Neural progenitor cell (in vitro differentiated cells): ENCODE results near the gene GPR107. TPM values are rescaled to one million over a fixed set of nuclear protein-coding genes. Genes with fewer than 3 reads are reported as not detected.
A peak's percentile ranks its signal among the peaks of the same experiment; 100 is the strongest.

Source experiments
- DNase-seq: peaks from one replicate; pipeline ENCODE4 v3.0.0-alpha.2; 2016; ENCODE audit warnings: low spot score
- H2AFZ ChIP-seq: fragments of 200-600 bp; sonication (generic); replicated peaks from 2 replicates; pipeline ENCODE4 v1.6.1; 2016; ENCODE audit warnings: antibody characterized with exemption
- H3F3A ChIP-seq: fragments of 200-600 bp; sonication (generic); 2 replicates; pipeline ENCODE4 v1.6.1; 2016; ENCODE audit warnings: antibody characterized with exemption, low read depth
- H3K27ac ChIP-seq: fragments of 200-600 bp; sonication (generic); 2 replicates; pipeline ENCODE4 v1.5.1; 2016; ENCODE audit warnings: mild to moderate bottlenecking
- H3K27me3 ChIP-seq: fragments of 200-600 bp; sonication (generic); 2 replicates; pipeline ENCODE4 v1.6.1; 2016; ENCODE audit warnings: mild to moderate bottlenecking, moderate library complexity
- H3K36me3 ChIP-seq: fragments of 200-600 bp; sonication (generic); 2 replicates; pipeline ENCODE4 v1.5.1; 2016
- H3K4me1 ChIP-seq: fragments of 200-600 bp; sonication (generic); 2 replicates; pipeline ENCODE4 v1.6.1; 2016; ENCODE audit warnings: mixed run types
- H3K4me2 ChIP-seq: fragments of 200-600 bp; sonication (generic); 2 replicates; pipeline ENCODE4 v1.6.1; 2016
- H3K4me3 ChIP-seq: fragments of 200-600 bp; sonication (generic); 2 replicates; pipeline ENCODE4 v1.5.1; 2016
- H3K79me2 ChIP-seq: fragments of 200-600 bp; sonication (generic); 2 replicates; pipeline ENCODE4 v1.6.1; 2016; ENCODE audit warnings: low read depth
- H3K9ac ChIP-seq: fragments of 200-600 bp; sonication (generic); 2 replicates; pipeline ENCODE4 v1.6.1; 2016
- H3K9me3 ChIP-seq: fragments of 200-600 bp; sonication (generic); 2 replicates; pipeline ENCODE4 v1.5.1; 2016; ENCODE audit warnings: low read depth
- H4K20me1 ChIP-seq: fragments of 200-600 bp; sonication (generic); 2 replicates; pipeline ENCODE4 v1.6.1; 2016; ENCODE audit warnings: low read depth
- H3K27ac Mint-ChIP-seq: 3 replicates; pipeline ENCODE4 v1.8.0; 2021; ENCODE audit warnings: mixed read lengths
- H3K27me3 Mint-ChIP-seq: 2 replicates; pipeline ENCODE4 v1.8.0; 2022; ENCODE audit warnings: low read depth, mild to moderate bottlenecking, inconsistent platforms, moderate library complexity, mixed read lengths; ENCODE audit not compliant: insufficient read depth
- H3K36me3 Mint-ChIP-seq: 3 replicates; pipeline ENCODE4 v1.8.0; 2021; ENCODE audit warnings: mixed read lengths
- H3K4me1 Mint-ChIP-seq: 3 replicates; pipeline ENCODE4 v1.8.0; 2021; ENCODE audit warnings: mixed read lengths
- H3K4me3 Mint-ChIP-seq: 3 replicates; pipeline ENCODE4 v1.8.0; 2021; ENCODE audit warnings: mild to moderate bottlenecking, moderate library complexity, mixed read lengths
- H3K9me3 Mint-ChIP-seq: 3 replicates; pipeline ENCODE4 v1.8.0; 2020; ENCODE audit warnings: mixed read lengths
- EZH2 ChIP-seq: fragments of 200-600 bp; sonication (generic); IDR thresholded peaks from 2 replicates; pipeline ENCODE4 v1.6.1; 2017; ENCODE audit warnings: antibody characterized with exemption, mild to moderate bottlenecking, moderate library complexity
- EZH2phosphoT487 ChIP-seq: fragments of 200-600 bp; sonication (generic); IDR thresholded peaks from 2 replicates; pipeline ENCODE4 v1.6.1; 2017; ENCODE audit warnings: antibody characterized with exemption
- total RNA-seq: library from RNA; depleted of rRNA; stranded (reverse); fragments of >200 nt; gene quantifications from 2 replicates; pipeline ENCODE4 v1.2.3, GENCODE V29; 2015; ENCODE audit warnings: low replicate concordance
- TF ChIP-seq, protein P1 (sequence below): fragments of 200-600 bp; sonication (generic); IDR thresholded peaks from 2 replicates; pipeline ENCODE4 v1.5.1; 2017; ENCODE audit warnings: antibody characterized with exemption, mild to moderate bottlenecking

GPR107 gene
- total RNA-seq, 1 donor from 2014 or later = 33.8 TPM

DNA sequence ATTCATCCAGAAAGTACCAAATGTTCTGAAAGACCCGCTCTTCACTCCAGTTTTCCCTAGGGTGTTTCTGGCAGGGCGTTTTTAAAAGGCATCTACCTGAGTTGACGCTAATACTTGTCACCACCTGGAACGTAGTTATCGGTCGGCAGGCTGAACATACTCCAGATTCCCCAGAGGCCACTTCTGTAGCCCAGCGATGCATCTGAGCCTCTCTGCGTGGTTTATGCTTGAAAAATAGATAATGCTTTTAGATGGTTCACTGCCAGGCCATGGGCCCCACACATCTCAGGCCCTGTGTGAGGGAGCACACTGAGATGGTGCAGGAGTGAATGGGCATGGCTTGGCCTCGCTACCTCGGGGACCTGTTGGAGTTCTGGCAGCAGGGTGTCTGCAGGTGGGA is 85.5 kb downstream of the GPR107 start:
- Mint-ChIP-seq H3K27ac (peak overlapping the region; percentile 43), H3K36me3 (peaks cover 6% of the 10 kb centered on the region), H3K4me1 (peaks cover 55% of the 10 kb centered on the region), H3K9me3 (no peaks in the 10 kb centered on the region), H3K27me3 (peaks cover 6% of the 10 kb centered on the region), H3K4me3 (no peak overlapping the region)
- Histone ChIP-seq H3F3A (no peaks in the 10 kb centered on the region), H3K4me1 (peaks cover 28% of the 10 kb centered on the region), H3K79me2 (no peaks in the 10 kb centered on the region), H3K4me2 (no peak overlapping the region), H3K9ac (no peak overlapping the region), H4K20me1 (no peaks in the 10 kb centered on the region), H2AFZ (no peak overlapping the region), H3K27ac (no peak overlapping the region), H3K36me3 (no peaks in the 10 kb centered on the region), H3K27me3 (no peaks in the 10 kb centered on the region), H3K9me3 (no peaks in the 10 kb centered on the region), H3K4me3 (no peak overlapping the region)
- TF ChIP-seq EZH2 = no peak
- TF ChIP-seq, protein P1, sequence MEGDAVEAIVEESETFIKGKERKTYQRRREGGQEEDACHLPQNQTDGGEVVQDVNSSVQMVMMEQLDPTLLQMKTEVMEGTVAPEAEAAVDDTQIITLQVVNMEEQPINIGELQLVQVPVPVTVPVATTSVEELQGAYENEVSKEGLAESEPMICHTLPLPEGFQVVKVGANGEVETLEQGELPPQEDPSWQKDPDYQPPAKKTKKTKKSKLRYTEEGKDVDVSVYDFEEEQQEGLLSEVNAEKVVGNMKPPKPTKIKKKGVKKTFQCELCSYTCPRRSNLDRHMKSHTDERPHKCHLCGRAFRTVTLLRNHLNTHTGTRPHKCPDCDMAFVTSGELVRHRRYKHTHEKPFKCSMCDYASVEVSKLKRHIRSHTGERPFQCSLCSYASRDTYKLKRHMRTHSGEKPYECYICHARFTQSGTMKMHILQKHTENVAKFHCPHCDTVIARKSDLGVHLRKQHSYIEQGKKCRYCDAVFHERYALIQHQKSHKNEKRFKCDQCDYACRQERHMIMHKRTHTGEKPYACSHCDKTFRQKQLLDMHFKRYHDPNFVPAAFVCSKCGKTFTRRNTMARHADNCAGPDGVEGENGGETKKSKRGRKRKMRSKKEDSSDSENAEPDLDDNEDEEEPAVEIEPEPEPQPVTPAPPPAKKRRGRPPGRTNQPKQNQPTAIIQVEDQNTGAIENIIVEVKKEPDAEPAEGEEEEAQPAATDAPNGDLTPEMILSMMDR = no peak
- no peak for TF ChIP-seq EZH2phosphoT487
- DNase-seq = no peak

DNA sequence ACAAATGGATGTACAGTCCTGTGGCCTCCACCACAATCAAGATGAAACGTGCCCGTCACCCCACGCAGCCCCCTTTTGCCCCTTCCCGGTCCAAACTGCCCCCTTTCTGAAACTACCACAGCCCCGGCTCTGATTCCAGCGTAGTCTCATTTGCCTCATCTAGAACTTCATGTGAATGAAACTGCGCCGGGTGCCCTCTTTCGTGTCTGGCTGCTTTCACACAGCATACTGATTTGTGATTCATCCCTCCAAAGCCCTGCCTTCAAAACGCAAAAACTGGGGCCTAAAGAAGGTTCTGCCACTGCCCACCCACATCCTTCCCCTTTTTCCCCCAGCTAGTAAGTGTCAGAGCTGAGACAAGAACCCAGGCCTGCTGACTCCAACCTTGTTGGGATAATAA is 87.0 kb downstream of the GPR107 start:
- Mint-ChIP-seq H3K36me3 (peaks cover 6% of the 10 kb centered on the region), H3K27ac (peak overlapping the region; percentile 72), H3K27me3 (peaks cover 6% of the 10 kb centered on the region), H3K4me3 (peak overlapping the region; percentile 31), H3K4me1 (peaks cover 60% of the 10 kb centered on the region), H3K9me3 (no peaks in the 10 kb centered on the region)
- H3K9me3 ChIP-seq = no peaks in the 10 kb centered on the region
- no peak overlapping the region for H3K27ac ChIP-seq
- H4K20me1 ChIP-seq = no peaks in the 10 kb centered on the region
- no peak overlapping the region for H3K4me3 ChIP-seq
- no peaks in the 10 kb centered on the region for H3K79me2 ChIP-seq
- H3F3A ChIP-seq = no peaks in the 10 kb centered on the region
- H3K27me3 ChIP-seq = no peaks in the 10 kb centered on the region
- no peak overlapping the region for H2AFZ ChIP-seq
- peaks cover 27% of the 10 kb centered on the region for H3K4me1 ChIP-seq
- no peak for DNase-seq
- H3K4me2 ChIP-seq = no peak overlapping the region
- TF ChIP-seq EZH2phosphoT487 (no peak), EZH2 (no peak)
- TF ChIP-seq, protein P1 = no peak
- H3K9ac ChIP-seq = no peak overlapping the region
- no peaks in the 10 kb centered on the region for H3K36me3 ChIP-seq

DNA sequence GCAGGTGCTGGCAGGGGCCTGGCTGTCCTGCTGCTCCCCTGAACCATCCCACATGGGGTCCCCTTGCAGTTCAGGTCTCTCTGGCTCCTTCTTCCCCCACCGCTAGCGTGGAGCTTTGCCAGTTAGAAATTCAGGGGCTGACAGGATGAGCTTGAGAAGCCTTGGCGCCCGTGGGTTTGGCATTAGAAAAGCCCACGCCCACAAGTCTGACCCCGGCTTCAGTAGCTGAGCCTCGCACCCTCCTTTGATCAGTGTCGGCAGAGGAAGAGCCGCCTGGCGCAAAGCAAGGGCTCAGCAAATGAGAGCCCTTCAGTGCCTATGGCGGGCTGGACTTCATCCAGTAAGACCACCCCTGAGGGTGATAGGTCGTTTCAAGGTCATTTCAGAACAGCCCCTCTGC is 88.3 kb downstream of the GPR107 start:
- no peak for DNase-seq
- H3K4me3 Mint-ChIP-seq = no peak overlapping the region
- Histone ChIP-seq H3K4me2 (no peak overlapping the region), H3K27ac (no peak overlapping the region), H3K4me3 (no peak overlapping the region), H3F3A (no peaks in the 10 kb centered on the region), H3K36me3 (no peaks in the 10 kb centered on the region), H3K9me3 (no peaks in the 10 kb centered on the region), H3K9ac (no peak overlapping the region), H2AFZ (no peak overlapping the region), H3K27me3 (no peaks in the 10 kb centered on the region), H3K79me2 (no peaks in the 10 kb centered on the region), H4K20me1 (no peaks in the 10 kb centered on the region), H3K4me1 (peaks cover 27% of the 10 kb centered on the region)
- TF ChIP-seq EZH2 (no peak), EZH2phosphoT487 (no peak)
- TF ChIP-seq, protein P1 = no peak
- H3K36me3 Mint-ChIP-seq = no peaks in the 10 kb centered on the region
- peaks cover 10% of the 10 kb centered on the region for H3K27me3 Mint-ChIP-seq
- peaks cover 55% of the 10 kb centered on the region for H3K4me1 Mint-ChIP-seq
- no peak overlapping the region for H3K27ac Mint-ChIP-seq
- H3K9me3 Mint-ChIP-seq = no peaks in the 10 kb centered on the region
